ENCODE measurements around the gene SSNA1.
A peak's percentile ranks its signal among the peaks of the same experiment; 100 is the strongest.

The SSNA1 gene

DNA sequence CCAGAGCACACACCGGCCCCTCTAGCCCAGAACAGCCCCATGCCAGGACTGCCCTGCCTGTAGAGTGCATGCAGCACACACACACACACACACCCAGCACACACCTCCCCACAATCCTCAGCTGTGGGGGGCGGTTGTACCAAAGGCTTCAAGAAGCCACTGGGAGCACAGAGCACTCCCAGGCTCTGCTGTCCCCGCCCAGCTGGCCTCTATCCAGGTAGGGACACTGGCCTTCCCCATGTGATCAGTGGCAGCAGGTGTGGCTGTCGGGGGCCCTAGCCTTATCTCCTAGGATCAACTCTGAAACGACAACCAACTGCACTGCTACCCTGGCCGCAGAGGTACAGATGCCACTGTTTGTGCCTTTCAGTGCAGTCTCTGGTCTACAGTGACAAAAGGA lies 2.1 kb upstream of the SSNA1 start:
- TF ChIP-seq FOXM1 (IDR thresholded peaks at IDR 0.05; ENCODE audit: borderline replicate concordance, low read depth) (no peak), RAD21 (IDR thresholded peaks at IDR 0.05; ENCODE audit: low read depth) (no peak), TCF12 (IDR thresholded peaks at IDR 0.05; ENCODE audit: low read depth) (no peak), USF1 (IDR thresholded peaks at IDR 0.05) (no peak), TAF1 (IDR thresholded peaks at IDR 0.05; ENCODE audit: low read depth) (no peak)
- TF ChIP-seq, protein P1, sequence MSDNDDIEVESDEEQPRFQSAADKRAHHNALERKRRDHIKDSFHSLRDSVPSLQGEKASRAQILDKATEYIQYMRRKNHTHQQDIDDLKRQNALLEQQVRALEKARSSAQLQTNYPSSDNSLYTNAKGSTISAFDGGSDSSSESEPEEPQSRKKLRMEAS (IDR thresholded peaks at IDR 0.05): no peak

GRCh38 chr9:137187386-137187785 lies 1.1 kb upstream of the SSNA1 start:
- TF ChIP-seq TAF1 (IDR thresholded peaks at IDR 0.05; ENCODE audit: low read depth) (no peak), EGR1 (IDR thresholded peaks at IDR 0.05) (no peak), CREB1 (IDR thresholded peaks at IDR 0.05; ENCODE audit: low read depth) (no peak), REST (IDR thresholded peaks at IDR 0.05; ENCODE audit: low read depth) (no peak), RAD21 (IDR thresholded peaks at IDR 0.05; ENCODE audit: low read depth) (no peak), TCF12 (IDR thresholded peaks at IDR 0.05; ENCODE audit: low read depth) (no peak), ZBTB7A (IDR thresholded peaks at IDR 0.05; ENCODE audit: low read depth) (no peak)
- TF ChIP-seq, protein P1 (IDR thresholded peaks at IDR 0.05): no peak

DNA sequence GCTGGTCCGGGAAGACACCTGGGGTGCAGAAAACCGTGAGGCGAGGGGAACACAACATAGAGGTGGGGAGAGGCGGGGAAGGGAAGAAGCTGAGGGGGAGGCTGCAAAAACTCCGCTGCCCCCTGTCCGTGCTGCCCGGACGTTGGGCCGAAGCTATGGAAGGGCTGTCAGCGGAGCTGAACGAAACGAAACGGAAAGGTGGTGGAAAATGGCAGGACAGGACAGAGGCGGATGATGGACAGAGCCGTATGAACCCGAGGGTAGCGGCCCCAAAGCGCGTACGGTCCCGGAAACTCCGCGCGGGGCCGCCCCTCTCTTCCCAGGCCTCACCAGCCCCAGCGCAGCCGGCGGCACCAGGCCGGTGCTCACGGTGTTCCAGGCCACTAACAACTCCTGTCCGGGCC lies 388 bp upstream of the SSNA1 start:
- TF ChIP-seq CREB1 (IDR thresholded peaks at IDR 0.05; ENCODE audit: low read depth) (no peak), TCF12 (IDR thresholded peaks at IDR 0.05; ENCODE audit: low read depth) (0 out of 2 replicates have a peak, but pooled peaks have one; percentile 45)

DNA sequence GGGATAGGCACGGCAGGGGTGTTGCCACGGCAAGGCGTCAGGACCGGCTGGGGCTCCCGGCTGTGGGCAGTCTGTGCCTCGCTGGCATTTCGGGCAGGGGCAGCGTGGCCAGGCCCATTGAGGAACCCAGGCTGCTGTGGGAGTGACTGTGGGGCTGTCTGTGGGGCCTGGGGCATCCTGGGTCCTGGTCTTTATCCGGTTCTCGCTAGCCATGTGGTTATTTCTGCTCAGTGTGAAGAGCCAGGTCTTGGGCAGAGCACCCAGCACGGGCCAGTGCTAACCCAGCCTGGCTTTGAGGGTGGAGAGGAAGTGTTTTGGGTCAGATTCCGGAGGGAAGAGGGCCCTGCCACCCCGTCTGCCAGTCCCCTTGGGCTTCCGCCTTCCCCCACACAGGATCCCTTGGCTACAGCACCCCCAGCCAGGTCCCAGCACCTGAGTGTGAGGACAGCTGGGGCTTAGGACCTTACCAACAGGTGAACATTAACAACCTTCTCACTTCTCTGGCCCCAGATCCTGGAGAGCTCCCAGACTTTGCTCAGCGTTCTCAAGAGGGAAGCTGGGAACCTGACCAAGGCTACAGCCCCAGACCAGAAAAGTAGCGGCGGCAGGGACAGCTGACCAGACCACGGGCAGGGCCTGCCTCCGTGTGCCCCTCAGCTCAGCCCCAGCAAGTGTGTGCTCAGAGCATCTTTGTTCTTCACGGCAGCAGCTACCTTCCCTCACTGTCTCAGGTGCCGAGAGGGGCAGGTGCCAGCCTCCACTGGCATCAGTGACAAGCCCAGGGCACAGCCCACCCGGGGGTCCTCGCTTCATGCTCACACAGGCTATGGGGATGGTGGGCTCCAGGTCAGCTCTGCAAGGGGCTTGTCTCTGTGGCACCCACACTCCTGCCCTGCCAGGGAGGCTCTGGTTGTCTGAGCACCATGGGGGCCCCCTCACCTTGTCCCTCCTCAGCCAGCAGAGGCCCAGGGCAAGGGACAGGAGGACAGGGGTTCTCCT lies 1.1 kb downstream of the SSNA1 start:
- TF ChIP-seq FOXM1 (IDR thresholded peaks at IDR 0.05; ENCODE audit: borderline replicate concordance, low read depth): no peak
- 0 out of 2 replicates have a peak, but pooled peaks have one; percentile 4 for TF ChIP-seq REST (IDR thresholded peaks at IDR 0.05; ENCODE audit: low read depth)

- TF ChIP-seq YY1 (IDR thresholded peaks at IDR 0.05; ENCODE audit: low read depth): no peak
- 0 out of 2 replicates have a peak, but pooled peaks have one; percentile 5 for TF ChIP-seq RAD21 (IDR thresholded peaks at IDR 0.05; ENCODE audit: low read depth)
These were observed 1.9 kb downstream of the SSNA1 start for GRCh38 chr9:137190315-137190856.

- no peak for TF ChIP-seq TAF1 (IDR thresholded peaks at IDR 0.05; ENCODE audit: low read depth)
- TF ChIP-seq REST (IDR thresholded peaks at IDR 0.05; ENCODE audit: low read depth): no peak
These were observed 2.8 kb downstream of the SSNA1 start for GRCh38 chr9:137191245-137191644.

Measured in Ishikawa (cell line).